Activated naive CD4-positive, alpha-beta T cell treated with anti-CD3 and anti-CD28 coated beads, Interleukin-2, amount 50 U/mL, for 24 hours (primary cell): ENCODE results near the gene BCHE.

Source experiments
- H3K27ac Mint-ChIP-seq: one replicate; pipeline ENCODE4 v1.8.0; 2021; ENCODE audit warnings: mild to moderate bottlenecking, mixed read lengths
- H3K27me3 Mint-ChIP-seq: one replicate; pipeline ENCODE4 v1.8.0; 2021; ENCODE audit warnings: mixed read lengths
- H3K36me3 Mint-ChIP-seq: one replicate; pipeline ENCODE4 v1.8.0; 2021; ENCODE audit warnings: mixed read lengths
- H3K4me1 Mint-ChIP-seq: one replicate; pipeline ENCODE4 v1.8.0; 2021; ENCODE audit warnings: mixed read lengths
- H3K4me3 Mint-ChIP-seq: one replicate; pipeline ENCODE4 v1.8.0; 2021; ENCODE audit warnings: mild to moderate bottlenecking, mixed read lengths
- H3K9me3 Mint-ChIP-seq: one replicate; pipeline ENCODE4 v1.8.0; 2021; ENCODE audit warnings: mixed read lengths

BCHE gene

GRCh38 chr3:165837058-165837525, at the start of gene BCHE:
Gene BCHE (minus strand): TSS chr3:165837423. CDS start chr3:165831033, 6,390 bp downstream.
- H3K4me3 Mint-ChIP-seq = no peak within 1 kb of the TSS
- no peaks in the 10 kb centered on the region for H3K36me3 Mint-ChIP-seq
- no peak within 1 kb of the TSS for H3K27ac Mint-ChIP-seq
- H3K27me3 Mint-ChIP-seq = no peaks in the 10 kb centered on the region
- H3K9me3 Mint-ChIP-seq = no peaks in the 10 kb centered on the region
- H3K4me1 Mint-ChIP-seq = no peaks in the 10 kb centered on the region

DNA sequence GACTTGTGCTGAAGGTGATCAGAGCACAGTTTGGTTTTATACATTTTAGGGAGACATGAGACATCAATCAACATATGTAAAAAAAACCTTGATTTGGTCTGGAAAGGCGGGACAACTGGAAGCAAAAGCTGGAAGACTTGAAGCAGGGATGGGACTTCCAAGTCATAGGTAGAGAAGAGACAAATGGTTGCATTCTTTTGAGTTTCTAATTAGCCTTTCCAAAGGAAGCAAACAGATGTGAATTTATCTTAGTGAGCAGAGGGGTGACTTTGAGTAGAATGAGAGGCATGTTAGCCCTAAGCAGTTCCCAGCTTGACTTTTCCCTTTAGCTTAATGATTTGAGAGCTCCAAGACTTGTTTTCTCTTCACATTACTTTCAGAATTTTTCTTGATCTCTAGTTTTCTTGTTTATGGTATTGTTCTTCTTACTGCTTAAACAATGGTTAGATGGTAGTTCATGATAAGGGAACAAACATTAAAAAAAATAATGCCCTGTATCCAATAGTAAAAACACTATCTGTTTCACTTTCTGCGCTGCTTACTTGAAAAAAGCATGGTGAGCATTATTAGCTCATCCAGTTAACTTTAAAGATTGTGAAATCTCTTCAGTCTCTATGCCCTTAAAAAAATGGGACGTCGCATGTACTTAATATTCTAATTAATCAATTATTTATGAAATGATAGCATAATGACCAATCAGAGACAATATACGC, 48.5 kb upstream of the BCHE start:
- no peaks in the 10 kb centered on the region for H3K36me3 Mint-ChIP-seq
- no peaks in the 10 kb centered on the region for H3K4me1 Mint-ChIP-seq
- H3K9me3 Mint-ChIP-seq = peaks cover 4% of the 10 kb centered on the region
- H3K4me3 Mint-ChIP-seq = no peak overlapping the region
- no peaks in the 10 kb centered on the region for H3K27me3 Mint-ChIP-seq
- H3K27ac Mint-ChIP-seq = no peak overlapping the region

DNA sequence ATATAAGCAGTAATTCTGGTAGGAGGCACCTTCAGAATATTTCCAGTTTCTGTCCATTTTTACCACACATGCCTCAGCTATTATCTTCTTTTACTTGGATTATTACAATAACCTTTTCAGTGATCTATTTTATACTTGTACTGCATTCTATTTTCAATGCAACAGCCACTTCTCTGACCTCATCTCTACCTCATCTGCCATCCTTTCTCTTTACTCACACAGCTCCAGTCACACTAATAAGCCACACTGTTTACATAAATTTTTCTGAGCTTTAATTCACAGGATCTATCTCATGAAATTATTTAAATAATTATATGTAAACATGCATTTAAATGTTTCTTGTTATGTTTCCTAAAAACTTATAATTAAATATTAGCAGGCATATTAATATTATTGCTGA, 47.3 kb upstream of the BCHE start:
- Mint-ChIP-seq H3K27ac (no peak overlapping the region), H3K27me3 (no peaks in the 10 kb centered on the region), H3K9me3 (peaks cover 4% of the 10 kb centered on the region), H3K4me1 (no peaks in the 10 kb centered on the region), H3K36me3 (no peaks in the 10 kb centered on the region), H3K4me3 (no peak overlapping the region)

DNA sequence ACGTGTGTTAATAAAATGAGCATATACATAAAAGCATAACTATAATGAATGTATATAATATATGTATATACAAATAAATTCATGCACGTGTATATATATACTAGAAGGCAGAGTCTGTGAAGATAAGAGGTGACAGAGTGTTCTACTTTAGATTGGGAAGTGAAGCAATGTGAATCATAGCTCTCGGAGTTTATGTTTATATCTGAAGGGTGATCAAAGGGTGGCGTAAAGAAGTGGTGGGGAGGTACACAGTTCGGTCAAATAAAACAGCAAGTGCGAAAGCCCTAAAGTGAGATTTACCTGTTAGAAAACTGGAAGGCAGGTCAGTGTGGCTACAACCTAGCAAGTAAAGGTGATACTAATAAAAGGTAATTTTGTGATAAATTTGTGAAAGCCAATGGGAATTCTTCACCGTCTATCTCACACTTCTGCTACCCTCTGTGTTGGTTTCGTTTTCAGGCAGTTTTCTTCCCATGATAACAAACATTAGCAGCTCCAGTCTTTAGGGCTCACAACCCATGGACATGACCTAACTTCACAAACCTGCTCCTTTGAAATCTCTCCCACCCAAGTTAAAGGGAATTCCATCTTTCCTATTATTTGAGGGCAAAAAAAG, 46.7 kb upstream of the BCHE start:
- H3K4me1 Mint-ChIP-seq = no peaks in the 10 kb centered on the region
- peaks cover 4% of the 10 kb centered on the region for H3K9me3 Mint-ChIP-seq
- no peak overlapping the region for H3K27ac Mint-ChIP-seq
- H3K27me3 Mint-ChIP-seq = no peaks in the 10 kb centered on the region
- no peaks in the 10 kb centered on the region for H3K36me3 Mint-ChIP-seq
- H3K4me3 Mint-ChIP-seq = no peak overlapping the region

GRCh38 chr3:165883117-165883516, 45.9 kb upstream of the BCHE start:
- Mint-ChIP-seq H3K36me3 (no peaks in the 10 kb centered on the region), H3K27me3 (no peaks in the 10 kb centered on the region), H3K27ac (no peak overlapping the region), H3K9me3 (peaks cover 4% of the 10 kb centered on the region), H3K4me3 (no peak overlapping the region), H3K4me1 (no peaks in the 10 kb centered on the region)

GRCh38 chr3:165875644-165876043, 38.4 kb upstream of the BCHE start:
- Mint-ChIP-seq H3K4me3 (no peak overlapping the region), H3K9me3 (peaks cover 11% of the 10 kb centered on the region), H3K27ac (no peak overlapping the region), H3K4me1 (no peaks in the 10 kb centered on the region), H3K27me3 (no peaks in the 10 kb centered on the region), H3K36me3 (no peaks in the 10 kb centered on the region)

- H3K36me3 Mint-ChIP-seq = no peaks in the 10 kb centered on the region
- no peak overlapping the region for H3K27ac Mint-ChIP-seq
- no peak overlapping the region for H3K4me3 Mint-ChIP-seq
- H3K9me3 Mint-ChIP-seq = peaks cover 11% of the 10 kb centered on the region
- H3K4me1 Mint-ChIP-seq = no peaks in the 10 kb centered on the region
- H3K27me3 Mint-ChIP-seq = no peaks in the 10 kb centered on the region
Observed at GRCh38 chr3:165874663-165875489, 37.7 kb upstream of the BCHE start.

DNA sequence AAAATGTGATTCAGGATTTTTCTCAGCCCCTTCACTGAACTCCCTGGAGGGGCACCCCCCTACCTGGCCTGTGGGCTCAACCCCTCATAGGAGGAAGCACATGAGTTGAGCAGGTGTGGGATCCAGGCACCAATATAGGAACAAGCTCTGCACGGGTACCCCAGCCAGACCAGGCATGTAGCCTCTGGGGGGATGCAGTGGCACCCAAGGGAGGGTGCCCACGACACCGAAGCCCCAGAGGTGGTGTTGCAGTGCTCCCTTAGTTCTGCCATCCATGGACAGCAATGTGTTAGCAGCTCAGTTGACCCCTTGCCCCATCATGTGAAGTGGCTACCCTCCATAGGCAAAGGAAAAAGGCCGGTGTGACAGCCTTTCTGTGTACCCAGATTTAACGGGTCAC, 30.9 kb upstream of the BCHE start:
- Mint-ChIP-seq H3K4me3 (no peak overlapping the region), H3K36me3 (no peaks in the 10 kb centered on the region), H3K4me1 (no peaks in the 10 kb centered on the region), H3K27me3 (no peaks in the 10 kb centered on the region), H3K9me3 (no peaks in the 10 kb centered on the region), H3K27ac (no peak overlapping the region)

GRCh38 chr3:165859061-165859460, 21.8 kb upstream of the BCHE start:
- Mint-ChIP-seq H3K4me3 (no peak overlapping the region), H3K4me1 (no peaks in the 10 kb centered on the region), H3K9me3 (no peaks in the 10 kb centered on the region), H3K27me3 (no peaks in the 10 kb centered on the region), H3K27ac (no peak overlapping the region), H3K36me3 (no peaks in the 10 kb centered on the region)

DNA sequence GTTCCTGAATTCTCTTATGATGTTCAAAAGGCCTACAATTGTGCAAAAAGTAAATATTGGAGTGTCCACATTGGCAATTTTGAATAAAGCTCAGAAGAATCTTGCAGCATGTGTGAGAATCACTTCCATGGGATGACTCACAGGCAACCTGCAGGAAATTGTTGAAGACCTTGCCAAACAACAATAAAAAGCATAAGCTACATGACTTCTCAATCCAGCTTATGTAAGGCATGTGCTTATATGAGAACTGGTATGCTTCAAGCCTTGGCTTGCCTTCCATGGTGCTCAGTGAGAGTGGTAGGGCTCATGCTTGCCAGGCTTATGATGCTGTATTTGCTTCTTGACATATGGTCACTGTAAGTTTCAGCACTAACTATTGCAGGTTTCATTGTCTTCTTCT, 18.4 kb upstream of the BCHE start:
- H3K27ac Mint-ChIP-seq = no peak overlapping the region
- no peaks in the 10 kb centered on the region for H3K36me3 Mint-ChIP-seq
- no peaks in the 10 kb centered on the region for H3K27me3 Mint-ChIP-seq
- no peaks in the 10 kb centered on the region for H3K4me1 Mint-ChIP-seq
- no peaks in the 10 kb centered on the region for H3K9me3 Mint-ChIP-seq
- no peak overlapping the region for H3K4me3 Mint-ChIP-seq

GRCh38 chr3:165854696-165855095, 17.5 kb upstream of the BCHE start:
- no peak overlapping the region for H3K4me3 Mint-ChIP-seq
- H3K27me3 Mint-ChIP-seq = no peaks in the 10 kb centered on the region
- no peak overlapping the region for H3K27ac Mint-ChIP-seq
- H3K9me3 Mint-ChIP-seq = no peaks in the 10 kb centered on the region
- no peaks in the 10 kb centered on the region for H3K4me1 Mint-ChIP-seq
- H3K36me3 Mint-ChIP-seq = no peaks in the 10 kb centered on the region

GRCh38 chr3:165852711-165853110, 15.5 kb upstream of the BCHE start:
- H3K4me3 Mint-ChIP-seq = no peak overlapping the region
- no peaks in the 10 kb centered on the region for H3K9me3 Mint-ChIP-seq
- H3K36me3 Mint-ChIP-seq = no peaks in the 10 kb centered on the region
- no peaks in the 10 kb centered on the region for H3K27me3 Mint-ChIP-seq
- no peaks in the 10 kb centered on the region for H3K4me1 Mint-ChIP-seq
- no peak overlapping the region for H3K27ac Mint-ChIP-seq

DNA sequence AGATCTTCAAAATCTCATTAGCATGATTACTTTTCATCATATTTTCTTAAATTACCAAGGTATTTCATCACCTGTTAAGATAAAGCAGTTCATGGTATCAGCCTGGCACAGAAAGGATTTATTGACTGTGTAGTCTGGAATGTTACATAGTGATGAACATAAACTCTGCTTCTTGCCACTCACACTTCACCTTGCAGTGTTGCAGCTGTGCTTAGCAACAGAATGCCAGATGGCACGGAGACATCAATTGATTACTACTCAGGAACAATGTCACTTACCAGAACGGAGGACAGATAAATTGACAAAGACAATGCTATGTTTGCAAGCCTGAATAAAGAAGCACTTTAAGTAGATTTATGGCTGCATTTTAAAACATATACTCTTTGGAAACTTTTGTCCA, 15.0 kb upstream of the BCHE start:
- H3K4me1 Mint-ChIP-seq = no peaks in the 10 kb centered on the region
- no peaks in the 10 kb centered on the region for H3K27me3 Mint-ChIP-seq
- H3K9me3 Mint-ChIP-seq = no peaks in the 10 kb centered on the region
- no peak overlapping the region for H3K27ac Mint-ChIP-seq
- no peak overlapping the region for H3K4me3 Mint-ChIP-seq
- no peaks in the 10 kb centered on the region for H3K36me3 Mint-ChIP-seq

GRCh38 chr3:165846056-165846455, 8.8 kb upstream of the BCHE start:
- no peak overlapping the region for H3K4me3 Mint-ChIP-seq
- no peaks in the 10 kb centered on the region for H3K4me1 Mint-ChIP-seq
- no peak overlapping the region for H3K27ac Mint-ChIP-seq
- H3K27me3 Mint-ChIP-seq = no peaks in the 10 kb centered on the region
- peaks cover 5% of the 10 kb centered on the region for H3K9me3 Mint-ChIP-seq
- no peaks in the 10 kb centered on the region for H3K36me3 Mint-ChIP-seq

- no peak overlapping the region for H3K4me3 Mint-ChIP-seq
- peaks cover 5% of the 10 kb centered on the region for H3K9me3 Mint-ChIP-seq
- H3K36me3 Mint-ChIP-seq = no peaks in the 10 kb centered on the region
- no peaks in the 10 kb centered on the region for H3K4me1 Mint-ChIP-seq
- no peak overlapping the region for H3K27ac Mint-ChIP-seq
- no peaks in the 10 kb centered on the region for H3K27me3 Mint-ChIP-seq
Observed at GRCh38 chr3:165839296-165840076, 2.3 kb upstream of the BCHE start.
